Large intestine (tissue), 3 donors: Measurements from ENCODE around the gene SENP3. TPM values are rescaled to one million over a fixed set of nuclear protein-coding genes. Genes with fewer than 3 reads are reported as not detected.
"Not testable (repeated sequence)": the region's sequence is repeated elsewhere in the genome, so short reads cannot be mapped to it uniquely, and the experiment has no call there.

Source experiments
- DNase-seq, 2 donors: peaks; one replicate each; pipeline versions ENCODE4 v3.0.0 to v3.0.0-alpha.2; 2013
- H3K27ac ChIP-seq: one replicate; pipeline ENCODE4 v1.5.1; 2013; ENCODE audit warnings: low read length
- H3K27me3 ChIP-seq: 2 replicates; pipeline ENCODE4 v1.6.1; 2013; ENCODE audit warnings: low read length; ENCODE audit not compliant: control insufficient read depth, insufficient read depth
- H3K36me3 ChIP-seq: 2 replicates; pipeline ENCODE4 v1.6.1; 2013; ENCODE audit warnings: low read length; ENCODE audit not compliant: control insufficient read depth, insufficient read depth
- H3K4me1 ChIP-seq: one replicate; pipeline ENCODE4 v1.6.1; 2013; ENCODE audit warnings: low read length; ENCODE audit not compliant: control insufficient read depth, insufficient read depth
- H3K4me3 ChIP-seq: one replicate; pipeline ENCODE4 v1.5.1; 2013; ENCODE audit warnings: low read length
- H3K9me3 ChIP-seq: one replicate; pipeline ENCODE4 v1.6.1; 2013; ENCODE audit warnings: mild to moderate bottlenecking, low read depth, low read length, moderate library complexity; ENCODE audit not compliant: control insufficient read depth
- WGBS: methylation state at CpG from one replicate; pipeline ENCODE4 v1.1.5; 2013; ENCODE audit warnings: low lambda C conversion rate; ENCODE audit not compliant: insufficient coverage; 5-methylcytosine and 5-hydroxymethylcytosine counted together
- polyA plus RNA-seq: library from polyadenylated mRNA; unstranded; fragments of 120-200 nt; gene quantifications from one replicate; pipeline ENCODE4 v1.2.1, GENCODE V29; 2013

Gene SENP3
- polyA plus RNA-seq, 1 donor, result 47.7 TPM

DNA sequence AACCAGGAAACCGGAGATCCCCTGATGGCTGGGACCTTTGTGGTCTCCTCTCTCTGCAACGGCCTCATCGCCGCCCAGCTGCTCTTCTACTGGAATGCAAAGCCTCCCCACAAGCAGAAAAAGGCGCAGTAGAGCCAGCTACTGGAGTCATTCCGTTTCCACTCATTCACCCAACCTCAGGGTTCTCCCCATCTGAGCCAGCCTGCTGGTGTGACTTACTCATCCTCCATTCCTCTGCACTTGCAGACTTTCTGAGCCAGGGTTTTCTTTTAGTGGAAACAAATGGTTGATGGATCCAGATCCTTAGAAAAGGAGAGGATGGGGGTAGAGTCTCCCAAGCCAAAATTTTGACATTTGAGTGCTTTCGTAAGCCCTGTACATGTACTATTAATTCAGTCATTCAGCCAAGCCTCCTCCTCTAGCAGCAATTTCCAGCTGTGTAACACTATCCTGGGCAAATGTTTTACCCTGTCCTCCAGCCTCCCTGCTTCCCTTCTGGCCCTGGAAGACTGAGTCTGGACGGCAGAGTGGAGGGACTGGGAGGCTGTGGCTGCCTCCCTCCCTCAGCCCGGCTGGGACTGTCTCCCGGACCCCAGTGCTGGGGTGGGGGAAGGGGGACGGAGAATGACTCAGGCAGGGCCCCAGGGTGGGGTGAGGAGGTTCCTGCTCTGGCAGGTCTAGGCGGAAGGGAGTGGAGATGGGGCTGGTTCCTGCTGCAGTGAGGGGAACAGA lies 25.9 kb downstream of the SENP3 start:
- Histone ChIP-seq H3K4me3 (no peak overlapping the region), H3K9me3 (peaks cover 7% of the 10 kb centered on the region), H3K36me3 (peaks cover 50% of the 10 kb centered on the region), H3K27me3 (no peaks in the 10 kb centered on the region), H3K4me1 (peaks cover 26% of the 10 kb centered on the region), H3K27ac (no peak overlapping the region)
- no peak for DNase-seq
- no CpG with 5 or more reads among the region's 12 CpGs for WGBS

DNA sequence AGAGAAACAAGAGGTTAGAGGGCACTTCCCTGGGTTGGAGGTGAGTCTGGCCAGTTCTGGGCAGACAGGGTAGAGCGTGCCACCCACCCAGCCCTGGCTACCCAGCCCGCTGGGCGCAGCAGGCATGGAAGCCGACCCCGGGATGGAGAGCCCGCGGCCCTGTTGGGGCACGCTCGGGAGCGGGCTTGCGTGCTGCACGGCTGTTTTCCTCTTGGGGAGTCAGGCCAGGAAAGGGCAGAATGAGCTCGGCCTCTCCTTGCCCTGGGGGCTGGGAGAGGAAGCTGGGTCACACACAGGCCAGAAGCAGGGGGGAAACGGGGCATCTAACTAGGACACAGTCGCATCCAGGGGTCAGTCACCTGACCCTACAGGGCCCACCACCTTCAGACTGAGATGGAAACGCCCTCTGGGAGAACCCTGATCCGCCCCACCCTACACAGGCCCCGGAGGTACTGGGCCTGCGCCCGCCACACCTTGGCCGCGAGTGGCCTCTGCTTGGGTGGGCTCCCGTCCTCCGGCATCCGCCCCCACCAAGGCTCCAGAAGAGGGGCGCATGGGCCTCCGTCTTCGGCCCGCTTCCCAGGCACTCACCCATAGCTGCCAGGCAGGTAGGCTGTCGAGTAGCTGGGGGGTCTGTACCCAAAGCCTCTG lies 27.0 kb downstream of the SENP3 start:
- WGBS, result no CpG with 5 or more reads among the region's 30 CpGs
- peaks cover 17% of the 10 kb centered on the region for H3K4me1 ChIP-seq

GRCh38 chr17:7589204-7589868 lies 27.6 kb downstream of the SENP3 start:
- no peaks in the 10 kb centered on the region for H3K27me3 ChIP-seq
- H3K9me3 ChIP-seq, result no peaks in the 10 kb centered on the region
- H3K4me3 ChIP-seq, result peak overlapping the region; percentile 36
- H3K27ac ChIP-seq, result no peak overlapping the region
- H3K4me1 ChIP-seq, result peaks cover 17% of the 10 kb centered on the region
- peaks cover 66% of the 10 kb centered on the region for H3K36me3 ChIP-seq
- WGBS, result no CpG with 5 or more reads among the region's 56 CpGs
- peak; percentile 76 to 83 for DNase-seq

More for the DNA sequence above, 27.0 kb downstream of the SENP3 start:
- H3K27ac ChIP-seq, result no peak overlapping the region
- peaks cover 60% of the 10 kb centered on the region for H3K36me3 ChIP-seq
- H3K27me3 ChIP-seq, result no peaks in the 10 kb centered on the region
- DNase-seq, result no peak
- peak overlapping the region; percentile 36 for H3K4me3 ChIP-seq
- no peaks in the 10 kb centered on the region for H3K9me3 ChIP-seq

DNA sequence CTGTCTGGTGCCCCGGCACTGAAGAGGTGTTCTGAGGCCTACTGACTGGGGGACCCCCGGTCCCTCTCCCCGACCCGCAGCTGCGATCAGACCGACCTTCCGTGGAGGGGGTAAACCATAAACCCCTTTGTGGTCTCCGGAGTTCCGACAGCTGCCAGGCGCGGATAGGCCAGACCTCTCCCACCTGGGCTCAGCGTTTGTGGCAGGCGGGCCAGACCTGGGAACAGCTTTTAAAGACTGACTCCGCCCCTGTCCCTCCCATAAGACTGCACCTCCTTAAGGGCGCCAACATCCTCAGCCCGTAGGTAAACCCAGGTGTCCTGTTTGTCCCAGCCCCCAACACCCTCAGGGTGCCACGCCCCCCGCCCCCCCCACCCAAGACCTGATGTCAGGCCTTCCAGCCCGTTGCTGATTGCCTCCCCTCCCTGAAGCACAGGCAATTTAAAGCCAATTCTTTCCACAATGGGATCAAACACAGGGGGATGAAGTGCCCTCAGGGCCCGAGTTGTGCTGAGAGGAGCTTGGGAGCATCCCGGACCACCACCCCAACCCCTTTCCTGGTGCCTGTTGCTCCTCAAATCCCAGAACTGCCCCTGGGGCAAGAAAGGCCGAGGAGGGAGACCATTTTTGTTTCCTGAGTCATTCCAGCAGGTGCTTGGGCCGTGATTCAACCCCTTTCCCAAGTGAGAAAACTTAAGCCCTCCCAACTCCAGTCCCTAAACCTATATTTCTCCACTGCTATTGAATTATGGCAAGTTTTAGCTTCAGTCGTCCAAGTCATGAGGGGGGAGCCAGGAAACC lies 28.4 kb downstream of the SENP3 start, which contains the start of gene SOX15:
TSS of gene SOX15 (minus strand) at position 204 of the 801 bp plus-strand sequence. CDS start 418 bp downstream, outside the sequence.
- Histone ChIP-seq H3K36me3 (peaks cover 74% of the 10 kb centered on the region), H3K4me3 (peak within 1 kb of the TSS; percentile 36), H3K9me3 (no peaks in the 10 kb centered on the region), H3K27ac (no peak within 1 kb of the TSS), H3K27me3 (no peaks in the 10 kb centered on the region), H3K4me1 (peaks cover 10% of the 10 kb centered on the region)
- WGBS, result no CpG with 5 or more reads among the region's 24 CpGs
- DNase-seq, result no peak

DNA sequence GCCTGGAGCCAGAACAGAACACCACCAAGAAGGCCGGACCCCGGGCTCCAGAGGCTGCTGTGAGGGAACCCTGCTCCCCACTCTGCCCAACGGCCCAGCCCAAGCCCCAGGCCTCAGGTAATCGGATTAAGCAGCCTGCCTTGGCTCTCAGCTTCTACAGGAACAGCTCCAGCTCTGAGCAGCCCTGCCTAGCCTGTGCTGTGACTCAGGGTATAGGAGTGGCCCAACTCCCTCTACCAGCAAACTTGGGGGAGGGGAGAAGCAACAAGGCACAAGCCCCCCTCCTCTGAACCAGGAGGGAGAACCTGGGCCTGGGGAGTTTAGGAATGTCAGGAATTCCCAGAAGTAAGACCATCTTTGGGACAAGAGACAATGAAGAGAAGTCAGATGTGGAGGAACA lies 29.0 kb downstream of the SENP3 start:
- WGBS, result no CpG with 5 or more reads among the region's 4 CpGs
- peaks cover 78% of the 10 kb centered on the region for H3K36me3 ChIP-seq
- H3K27me3 ChIP-seq, result no peaks in the 10 kb centered on the region
- H3K9me3 ChIP-seq, result no peaks in the 10 kb centered on the region
- no peak overlapping the region for H3K27ac ChIP-seq
- DNase-seq, result no peak
- H3K4me3 ChIP-seq, result no peak overlapping the region
- peaks cover 8% of the 10 kb centered on the region for H3K4me1 ChIP-seq

DNA sequence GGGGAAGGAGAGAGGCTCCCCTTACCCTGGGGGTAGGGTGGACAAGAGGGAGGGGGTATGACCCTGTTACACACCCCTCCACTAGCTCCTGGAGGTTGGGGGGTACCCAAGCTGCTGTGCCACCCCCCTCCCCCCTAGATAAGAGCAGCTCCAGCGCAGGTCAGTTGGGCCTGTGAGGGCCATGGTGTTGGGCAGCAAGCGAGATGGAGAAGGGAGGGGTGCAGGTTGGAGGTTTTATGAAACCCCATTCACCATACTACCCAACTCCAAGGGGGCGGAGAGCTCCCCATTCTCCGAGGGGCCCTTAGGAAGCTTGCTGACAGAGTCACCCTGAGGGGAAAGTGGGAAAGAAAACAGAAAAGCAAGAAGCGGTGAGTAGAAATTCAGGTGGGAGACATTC lies 29.9 kb downstream of the SENP3 start:
- WGBS, result no CpG with 5 or more reads among the region's 5 CpGs
- H3K36me3 ChIP-seq, result peaks cover 82% of the 10 kb centered on the region
- no peaks in the 10 kb centered on the region for H3K27me3 ChIP-seq
- H3K4me3 ChIP-seq, result no peak overlapping the region
- DNase-seq, result no peak
- no peaks in the 10 kb centered on the region for H3K9me3 ChIP-seq
- peaks cover 8% of the 10 kb centered on the region for H3K4me1 ChIP-seq
- H3K27ac ChIP-seq, result no peak overlapping the region

DNA sequence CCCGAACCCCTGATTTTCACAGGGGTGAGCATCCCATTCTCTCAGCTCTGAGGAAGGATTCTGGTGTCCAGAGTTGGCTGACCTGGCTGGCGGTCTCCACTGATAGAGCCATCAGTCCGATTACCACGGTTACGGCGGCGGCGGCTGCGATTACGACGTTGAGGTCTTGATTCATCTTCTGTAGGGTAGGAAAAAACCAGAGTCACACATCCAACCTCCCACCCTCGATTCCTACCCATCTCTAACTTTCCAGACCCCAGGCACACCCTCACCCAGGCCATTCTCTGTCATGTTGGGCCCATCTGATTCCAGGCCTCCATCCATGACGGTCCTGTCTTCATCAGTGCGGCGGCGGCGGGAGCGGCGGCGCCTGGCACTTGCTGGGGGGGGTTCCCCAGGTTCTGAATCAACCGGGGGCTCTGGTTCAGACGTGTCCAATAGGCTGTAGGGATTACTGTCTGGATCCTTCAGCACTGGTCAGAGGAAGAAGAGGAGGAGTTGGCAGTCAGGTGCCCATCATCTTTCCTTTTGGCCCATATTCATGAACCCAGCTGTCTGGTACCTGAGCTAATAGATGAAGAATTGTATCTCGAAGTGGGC lies 30.8 kb downstream of the SENP3 start:
- H3K4me3 ChIP-seq, result no peak overlapping the region
- no peak for DNase-seq
- peaks cover 13% of the 10 kb centered on the region for H3K4me1 ChIP-seq
- H3K9me3 ChIP-seq, result no peaks in the 10 kb centered on the region
- no peak overlapping the region for H3K27ac ChIP-seq
- peaks cover 81% of the 10 kb centered on the region for H3K36me3 ChIP-seq
- WGBS, result 98% methylated on average over 8 of the region's 23 CpGs
- H3K27me3 ChIP-seq, result no peaks in the 10 kb centered on the region

- Histone ChIP-seq H3K4me3 (no peak overlapping the region), H3K27me3 (no peaks in the 10 kb centered on the region), H3K36me3 (peaks cover 75% of the 10 kb centered on the region), H3K4me1 (peaks cover 13% of the 10 kb centered on the region), H3K9me3 (no peaks in the 10 kb centered on the region), H3K27ac (no peak overlapping the region)
- no peak for DNase-seq
- WGBS, result no CpG with 5 or more reads among the region's 12 CpGs
Measured at GRCh38 chr17:7593296-7593695, 31.6 kb downstream of the SENP3 start.

GRCh38 chr17:7597561-7597960 lies 35.8 kb downstream of the SENP3 start:
- not testable (repeated sequence) for DNase-seq, H3K4me3 ChIP-seq, H3K27me3 ChIP-seq, H3K4me1 ChIP-seq, H3K27ac ChIP-seq, H3K9me3 ChIP-seq
- WGBS, result no CpG with 5 or more reads among the region's 5 CpGs
- H3K36me3 ChIP-seq, result peaks cover 78% of the 10 kb centered on the region
